Measurements from ENCODE around the gene SPTLC3. TPM values are rescaled to one million over a fixed set of nuclear protein-coding genes. Genes with fewer than 3 reads are reported as not detected.

SPTLC3 gene
- total and polyA plus RNA-seq, 3 experiments from 2014 or later, result 1.7 TPM; not detected in 2

- Histone ChIP-seq H3K36me3 (ENCODE audit: insufficient read depth, low read length) (no peaks in the 10 kb centered on the region), H3K4me1 (ENCODE audit: insufficient read depth, low read length) (no peaks in the 10 kb centered on the region), H3K4me3 (ENCODE audit: low read length) (no peak overlapping the region), H3K9me3 (ENCODE audit: low read length) (no peaks in the 10 kb centered on the region), H3K27me3 (ENCODE audit: insufficient read depth, low read length, poor library complexity, severe bottlenecking) (no peaks in the 10 kb centered on the region), H3K27ac (ENCODE audit: low read depth, low read length) (no peak overlapping the region)
- H3K4me3 Mint-ChIP-seq, result no peak overlapping the region
- no peaks in the 10 kb centered on the region for H3K4me1 Mint-ChIP-seq
- H3K27me3 Mint-ChIP-seq, result peaks cover 0 to 16% of the 10 kb centered on the region in 2 donors
- H3K36me3 Mint-ChIP-seq, result no peaks in the 10 kb centered on the region
- ChIA-PET POLR2A (no interaction called here), CTCF (no interaction called here)
- peaks cover 0 to under 1% (median 0%) of the 10 kb centered on the region in 5 donors for H3K9me3 Mint-ChIP-seq
- H3K27ac Mint-ChIP-seq, result no peak overlapping the region
- DNase-seq, result no peak
These were observed 198.2 kb downstream of the SPTLC3 start for GRCh38 chr20:13207016-13207415.

- Mint-ChIP-seq H3K36me3 (no peaks in the 10 kb centered on the region), H3K9me3 (peaks cover 0 to 2% (median 0%) of the 10 kb centered on the region in 5 donors), H3K4me3 (no peak overlapping the region), H3K27me3 (peaks cover 14 to 44% of the 10 kb centered on the region in 2 donors), H3K4me1 (peaks cover 0 to 4% (median 0%) of the 10 kb centered on the region in 3 donors), H3K27ac (no peak overlapping the region)
- Histone ChIP-seq H3K4me3 (ENCODE audit: low read length) (no peak overlapping the region), H3K4me1 (ENCODE audit: insufficient read depth, low read length) (no peaks in the 10 kb centered on the region), H3K27ac (ENCODE audit: low read depth, low read length) (no peak overlapping the region), H3K9me3 (ENCODE audit: low read length) (no peaks in the 10 kb centered on the region), H3K27me3 (ENCODE audit: insufficient read depth, low read length, poor library complexity, severe bottlenecking) (no peaks in the 10 kb centered on the region), H3K36me3 (ENCODE audit: insufficient read depth, low read length) (no peaks in the 10 kb centered on the region)
- no peak for DNase-seq
- ChIA-PET CTCF (no interaction called here), POLR2A (no interaction called here)
These were observed 203.3 kb downstream of the SPTLC3 start for GRCh38 chr20:13211956-13212618.

- H3K4me3 Mint-ChIP-seq, result no peak overlapping the region
- peaks cover 18 to 48% of the 10 kb centered on the region in 2 donors for H3K27me3 Mint-ChIP-seq
- POLR2A ChIA-PET, result no interaction called here
- no peaks in the 10 kb centered on the region for H3K36me3 Mint-ChIP-seq
- no peaks in the 10 kb centered on the region for H3K9me3 ChIP-seq (ENCODE audit: low read length)
- H3K27ac ChIP-seq (ENCODE audit: low read depth, low read length), result no peak overlapping the region
- H3K27ac Mint-ChIP-seq, result no peak overlapping the region
- no peaks in the 10 kb centered on the region for H3K4me1 ChIP-seq (ENCODE audit: insufficient read depth, low read length)
- H3K4me1 Mint-ChIP-seq, result peaks cover 0 to 4% (median 0%) of the 10 kb centered on the region in 3 donors
- CTCF ChIA-PET, result no interaction called here
- no peaks in the 10 kb centered on the region for H3K36me3 ChIP-seq (ENCODE audit: insufficient read depth, low read length)
- no peaks in the 10 kb centered on the region for H3K27me3 ChIP-seq (ENCODE audit: insufficient read depth, low read length, poor library complexity, severe bottlenecking)
- H3K4me3 ChIP-seq (ENCODE audit: low read length), result no peak overlapping the region
- peaks cover 0 to 2% (median 0%) of the 10 kb centered on the region in 5 donors for H3K9me3 Mint-ChIP-seq
- DNase-seq, result no peak
These were observed 204.0 kb downstream of the SPTLC3 start for GRCh38 chr20:13212750-13213149.

- H3K27me3 Mint-ChIP-seq, result peaks cover 21 to 53% of the 10 kb centered on the region in 2 donors
- H3K36me3 ChIP-seq (ENCODE audit: insufficient read depth, low read length), result no peaks in the 10 kb centered on the region
- H3K9me3 ChIP-seq (ENCODE audit: low read length), result no peaks in the 10 kb centered on the region
- no peak overlapping the region for H3K4me3 Mint-ChIP-seq
- POLR2A ChIA-PET, result no interaction called here
- no peak overlapping the region for H3K27ac Mint-ChIP-seq
- no peaks in the 10 kb centered on the region for H3K4me1 ChIP-seq (ENCODE audit: insufficient read depth, low read length)
- no peak for DNase-seq
- H3K36me3 Mint-ChIP-seq, result no peaks in the 10 kb centered on the region
- peaks cover 0 to 2% (median 0%) of the 10 kb centered on the region in 5 donors for H3K9me3 Mint-ChIP-seq
- H3K4me3 ChIP-seq (ENCODE audit: low read length), result no peak overlapping the region
- CTCF ChIA-PET, result no interaction called here
- H3K27ac ChIP-seq (ENCODE audit: low read depth, low read length), result no peak overlapping the region
- peaks cover 0 to 4% (median 0%) of the 10 kb centered on the region in 3 donors for H3K4me1 Mint-ChIP-seq
- no peaks in the 10 kb centered on the region for H3K27me3 ChIP-seq (ENCODE audit: insufficient read depth, low read length, poor library complexity, severe bottlenecking)
These were observed 204.6 kb downstream of the SPTLC3 start for GRCh38 chr20:13213335-13213734.

GRCh38 chr20:13216533-13216932 lies 207.8 kb downstream of the SPTLC3 start:
- Histone ChIP-seq H3K4me3 (ENCODE audit: low read length) (no peak overlapping the region), H3K27ac (ENCODE audit: low read depth, low read length) (no peak overlapping the region), H3K27me3 (ENCODE audit: insufficient read depth, low read length, poor library complexity, severe bottlenecking) (peaks cover 12% of the 10 kb centered on the region), H3K9me3 (ENCODE audit: low read length) (no peaks in the 10 kb centered on the region), H3K36me3 (ENCODE audit: insufficient read depth, low read length) (no peaks in the 10 kb centered on the region), H3K4me1 (ENCODE audit: insufficient read depth, low read length) (peaks cover 6% of the 10 kb centered on the region)
- Mint-ChIP-seq H3K27ac (no peak overlapping the region), H3K4me3 (no peak overlapping the region), H3K9me3 (peaks cover 0 to 2% (median 0%) of the 10 kb centered on the region in 5 donors), H3K4me1 (peaks cover 9 to 14% (median 11%) of the 10 kb centered on the region in 3 donors), H3K27me3 (peaks cover 43 to 70% of the 10 kb centered on the region in 2 donors), H3K36me3 (no peaks in the 10 kb centered on the region)
- ChIA-PET CTCF (no interaction called here), POLR2A (no interaction called here)
- DNase-seq, result no peak

Other genes with a start within 250 kb of the SPTLC3 start
- 1 to 10 TPM; 1.6 to 1.7 TPM for gene ISM1, start 212.3 kb downstream of the SPTLC3 start, total RNA-seq
- gene ISM1, start 212.3 kb downstream of the SPTLC3 start, polyA plus RNA-seq, result 1.3 TPM